ENCODE results near the gene RASD1. TPM values are rescaled to one million over a fixed set of nuclear protein-coding genes. Genes with fewer than 3 reads are reported as not detected.
"Not testable (repeated sequence)": the region's sequence is repeated elsewhere in the genome, so short reads cannot be mapped to it uniquely, and the experiment has no call there.

RASD1 gene
- total RNA-seq, 4 donors from 2014 or later = 166 to 250 (median 231) TPM

GRCh38 chr17:17457680-17458079 is 38.5 kb downstream of the RASD1 start:
- no peaks in the 10 kb centered on the region for H3K27me3 ChIP-seq
- H3K4me1 ChIP-seq = no peaks in the 10 kb centered on the region
- H3K27ac ChIP-seq = no peak overlapping the region
- H3K4me3 ChIP-seq = no peak overlapping the region
- DNase-seq (ENCODE audit: low spot score in 2 of 2) = no peak
- H3K9me3 ChIP-seq = no peaks in the 10 kb centered on the region
- no peaks in the 10 kb centered on the region for H3K36me3 ChIP-seq
- TF ChIP-seq EP300 (IDR thresholded peaks at IDR 0.05) = no peak
- TF ChIP-seq CTCF (IDR thresholded peaks at IDR 0.05) = no peak
- TF ChIP-seq POLR2A (IDR thresholded peaks at IDR 0.05) = no peak
- WGBS, 2 donors = 85 to 87% methylated on average over 2 of the region's 2 CpGs

- H3K27me3 ChIP-seq = no peaks in the 10 kb centered on the region
- no peaks in the 10 kb centered on the region for H3K36me3 ChIP-seq
- no peaks in the 10 kb centered on the region for H3K4me1 ChIP-seq
- H3K4me3 ChIP-seq = no peak overlapping the region
- no peak for DNase-seq (ENCODE audit: low spot score in 2 of 2)
- no peaks in the 10 kb centered on the region for H3K9me3 ChIP-seq
- no peak overlapping the region for H3K27ac ChIP-seq
- WGBS, 2 donors = 85 to 87% methylated on average over 19 of the region's 19 CpGs
- TF ChIP-seq CTCF (IDR thresholded peaks at IDR 0.05) = no peak
- TF ChIP-seq POLR2A (IDR thresholded peaks at IDR 0.05) = no peak
- no peak for TF ChIP-seq EP300 (IDR thresholded peaks at IDR 0.05)
Measured at GRCh38 chr17:17456251-17456650, 39.9 kb downstream of the RASD1 start.

- H3K9me3 ChIP-seq = no peaks in the 10 kb centered on the region
- no peak for DNase-seq (ENCODE audit: low spot score in 2 of 2)
- no peak overlapping the region for H3K4me3 ChIP-seq
- H3K36me3 ChIP-seq = no peaks in the 10 kb centered on the region
- H3K4me1 ChIP-seq = no peaks in the 10 kb centered on the region
- no peak overlapping the region for H3K27ac ChIP-seq
- 77 to 88% methylated on average over 4 of the region's 4 CpGs for WGBS, 2 donors
- H3K27me3 ChIP-seq = no peaks in the 10 kb centered on the region
- no peak for TF ChIP-seq EP300 (IDR thresholded peaks at IDR 0.05)
- no peak for TF ChIP-seq POLR2A (IDR thresholded peaks at IDR 0.05)
- no peak for TF ChIP-seq CTCF (IDR thresholded peaks at IDR 0.05)
Measured at GRCh38 chr17:17455173-17455572, 41.0 kb downstream of the RASD1 start.

GRCh38 chr17:17454700-17455099 is 41.5 kb downstream of the RASD1 start:
- H3K4me3 ChIP-seq; DNase-seq (ENCODE audit: low spot score in 2 of 2); H3K4me1 ChIP-seq; H3K27me3 ChIP-seq; H3K9me3 ChIP-seq; H3K27ac ChIP-seq; H3K36me3 ChIP-seq: not testable (repeated sequence)
- WGBS, 2 donors = 70% methylated on average over 1 of the region's 1 CpG; no CpG with 5 or more reads in 1 of the 2 donors

- Histone ChIP-seq H3K9me3 (no peaks in the 10 kb centered on the region), H3K27ac (no peak overlapping the region), H3K4me3 (no peak overlapping the region), H3K27me3 (no peaks in the 10 kb centered on the region), H3K4me1 (no peaks in the 10 kb centered on the region), H3K36me3 (no peaks in the 10 kb centered on the region)
- no peak for DNase-seq (ENCODE audit: low spot score in 2 of 2)
- WGBS, 2 donors = 79 to 87% methylated on average over 1 of the region's 1 CpG
- TF ChIP-seq CTCF (IDR thresholded peaks at IDR 0.05) (no peak), EP300 (IDR thresholded peaks at IDR 0.05) (no peak), POLR2A (IDR thresholded peaks at IDR 0.05) (no peak)
Measured at GRCh38 chr17:17454276-17454675, 41.9 kb downstream of the RASD1 start.

GRCh38 chr17:17453088-17453487 is 43.1 kb downstream of the RASD1 start:
- TF ChIP-seq POLR2A (IDR thresholded peaks at IDR 0.05) (no peak), CTCF (IDR thresholded peaks at IDR 0.05) (no peak), EP300 (IDR thresholded peaks at IDR 0.05) (no peak)
- no peaks in the 10 kb centered on the region for H3K36me3 ChIP-seq
- DNase-seq (ENCODE audit: low spot score in 2 of 2) = no peak
- H3K27ac ChIP-seq = no peak overlapping the region
- no peaks in the 10 kb centered on the region for H3K27me3 ChIP-seq
- WGBS, 2 donors = 75 to 76% methylated on average over 9 of the region's 9 CpGs
- no peaks in the 10 kb centered on the region for H3K9me3 ChIP-seq
- no peak overlapping the region for H3K4me3 ChIP-seq
- no peaks in the 10 kb centered on the region for H3K4me1 ChIP-seq
